Suprapubic skin (tissue), 4 donors: ENCODE data around the gene MAML1.

Experiments used
- CTCF ChIP-seq, 2 donors: fragments of 200-600 bp in 1 of 2; fragments of 450-650 bp in 1 of 2; sonication (generic) in 1 of 2; IDR thresholded peaks; one replicate each; pipeline ENCODE4 v1.5.1; 2016 to 2019; ENCODE audit warnings: antibody characterized with exemption in 2 of 2, mild to moderate bottlenecking in 1 of 2, moderate library complexity in 1 of 2
- POLR2A ChIP-seq, 2 donors: fragments of 450-650 bp; IDR thresholded peaks; one replicate each; pipeline ENCODE4 v1.6.1; 2017; ENCODE audit warnings: antibody characterized with exemption in 2 of 2, mild to moderate bottlenecking in 2 of 2, moderate library complexity in 2 of 2
- POLR2AphosphoS5 ChIP-seq, 3 donors: sonication (generic); formaldehyde crosslinking; IDR thresholded peaks; one replicate each; pipeline ENCODE4 v1.6.1; 2017; ENCODE audit warnings: antibody characterized with exemption in 3 of 3

GRCh38 chr5:179817470-179817840, 84.8 kb downstream of the MAML1 start:
- TF ChIP-seq POLR2AphosphoS5 (IDR thresholded peaks at IDR 0.05), result no peak
- no peak for TF ChIP-seq POLR2A (IDR thresholded peaks at IDR 0.05)
- TF ChIP-seq CTCF (IDR thresholded peaks at IDR 0.05), result no peak
